HG03520 (cell line): Measurements from ENCODE around the gene ST6GALNAC4.
"Not testable (repeated sequence)": the region's sequence is repeated elsewhere in the genome, so short reads cannot be mapped to it uniquely, and the experiment has no call there.

Experiments
- ATAC-seq: cut with Tn5 transposase; IDR thresholded peaks from one replicate; pipeline ENCODE4 v1.9.1; 2021; ENCODE audit warnings: mild to moderate bottlenecking, moderate library complexity; ENCODE audit not compliant: unreplicated experiment

The ST6GALNAC4 gene

GRCh38 chr9:127874301-127875221 lies 42.3 kb downstream of the ST6GALNAC4 start:
- ATAC-seq: no peak

- ATAC-seq: no peak
Measured at GRCh38 chr9:127873886-127874285, 43.0 kb downstream of the ST6GALNAC4 start.

- no peak for ATAC-seq
Measured at GRCh38 chr9:127873223-127873691, 43.6 kb downstream of the ST6GALNAC4 start.

GRCh38 chr9:127872369-127873222 lies 44.2 kb downstream of the ST6GALNAC4 start:
- no peak for ATAC-seq

GRCh38 chr9:127871531-127871930 lies 45.3 kb downstream of the ST6GALNAC4 start:
- ATAC-seq: no peak

GRCh38 chr9:127870887-127871286 lies 46.0 kb downstream of the ST6GALNAC4 start:
- ATAC-seq: no peak

- not testable (repeated sequence) for ATAC-seq
Measured at GRCh38 chr9:127870153-127870491, 46.7 kb downstream of the ST6GALNAC4 start.

GRCh38 chr9:127869310-127870152 lies 47.3 kb downstream of the ST6GALNAC4 start:
- no peak for ATAC-seq

GRCh38 chr9:127868278-127868902 lies 48.5 kb downstream of the ST6GALNAC4 start:
- no peak for ATAC-seq

GRCh38 chr9:127867356-127868277 lies 49.2 kb downstream of the ST6GALNAC4 start:
- no peak for ATAC-seq

GRCh38 chr9:127866535-127866934 lies 50.3 kb downstream of the ST6GALNAC4 start:
- ATAC-seq: no peak

- ATAC-seq: no peak
Measured at GRCh38 chr9:127865645-127866464, 51.0 kb downstream of the ST6GALNAC4 start.

- no peak for ATAC-seq
Measured at GRCh38 chr9:127863191-127863621, 53.6 kb downstream of the ST6GALNAC4 start.

GRCh38 chr9:127862075-127863011 lies 54.5 kb downstream of the ST6GALNAC4 start:
- no peak for ATAC-seq

GRCh38 chr9:127860779-127861178 lies 56.1 kb downstream of the ST6GALNAC4 start:
- ATAC-seq: no peak

GRCh38 chr9:127860260-127860659 lies 56.6 kb downstream of the ST6GALNAC4 start:
- no peak for ATAC-seq

- ATAC-seq: no peak
Measured at GRCh38 chr9:127858041-127858512, 58.8 kb downstream of the ST6GALNAC4 start.
